CMK (cell line): ENCODE measurements around the gene PKIG.

Source experiments
- DNase-seq: peaks from one replicate; pipeline ENCODE4 v3.0.0-alpha.2; 2010; ENCODE audit warnings: low read depth

PKIG gene

GRCh38 chr20:44664131-44664530 lies 81.8 kb downstream of the PKIG start:
- DNase-seq, result no peak

- no peak for DNase-seq
These were observed 83.7 kb downstream of the PKIG start for GRCh38 chr20:44666066-44666465.
